HG03095 (cell line): ENCODE data around the gene RNF151.
"Not testable (repeated sequence)": the region's sequence is repeated elsewhere in the genome, so short reads cannot be mapped to it uniquely, and the experiment has no call there.

Source experiments
- ATAC-seq: cut with Tn5 transposase; IDR thresholded peaks from one replicate; pipeline ENCODE4 v1.9.1; 2021; ENCODE audit warnings: moderate library complexity; ENCODE audit not compliant: unreplicated experiment

Gene RNF151

GRCh38 chr16:2004795-2005517, 38.3 kb downstream of the RNF151 start:
- ATAC-seq, result no peak

GRCh38 chr16:2005646-2006045, 39.0 kb downstream of the RNF151 start:
- ATAC-seq, result no peak

DNA sequence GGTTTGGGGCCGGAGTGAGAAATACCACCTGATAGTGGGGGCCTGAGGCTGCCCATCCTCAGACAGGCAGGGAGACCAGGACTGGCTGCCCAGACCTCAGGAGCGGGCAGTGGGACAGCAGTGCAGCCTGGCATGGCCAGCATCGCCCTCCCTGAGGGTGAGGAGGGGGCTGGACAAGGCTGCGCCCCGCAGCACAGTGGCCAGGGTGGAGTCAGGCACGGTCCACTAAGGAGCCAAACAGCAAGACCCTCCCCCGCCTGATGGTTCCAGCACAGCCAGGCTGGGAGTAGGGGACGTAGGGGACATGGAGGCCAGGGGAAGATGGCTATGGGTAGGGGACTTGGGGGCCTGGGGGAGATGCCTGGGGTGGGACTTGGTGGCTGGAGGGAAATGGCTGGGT, 39.7 kb downstream of the RNF151 start:
- ATAC-seq, result no peak

DNA sequence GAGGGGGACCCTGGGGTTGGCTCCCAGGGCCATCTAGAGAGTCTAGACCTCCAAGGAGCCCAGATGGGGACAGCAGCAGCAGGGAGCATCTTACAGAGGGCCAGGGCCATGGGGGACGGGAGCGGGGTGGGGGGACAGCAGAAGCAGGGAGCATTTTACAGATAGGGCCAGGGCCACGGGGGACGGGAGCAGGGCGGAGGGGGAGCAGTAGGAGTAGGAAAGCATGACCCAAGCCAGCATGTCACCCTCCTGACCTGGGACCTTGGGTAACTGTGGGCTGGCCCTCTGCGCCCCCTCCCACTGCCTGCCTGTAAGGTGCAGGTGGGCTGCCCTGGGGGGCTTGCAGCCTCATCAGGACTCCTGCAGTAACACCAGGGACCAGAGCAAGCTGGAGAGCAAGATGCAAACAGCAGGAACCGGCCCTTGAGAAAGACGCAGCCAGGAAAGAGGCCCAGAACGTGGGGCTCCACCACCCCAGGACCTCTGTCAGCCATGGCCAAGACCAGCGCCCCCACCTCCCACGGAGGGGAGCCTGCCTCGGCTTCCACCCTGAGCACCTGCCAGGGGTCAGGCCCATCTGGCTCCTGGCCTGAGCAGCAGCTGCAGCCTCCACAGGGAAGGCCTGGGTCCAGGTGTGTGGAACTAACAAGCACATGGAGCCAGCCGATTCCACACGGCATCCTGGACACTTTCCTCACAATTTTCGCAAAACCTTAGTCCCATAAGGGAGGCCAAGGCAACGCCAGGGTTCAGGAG, 40.6 kb downstream of the RNF151 start:
- ATAC-seq, result no peak

- no peak for ATAC-seq
Measured at GRCh38 chr16:2008009-2008526, 41.4 kb downstream of the RNF151 start.

DNA sequence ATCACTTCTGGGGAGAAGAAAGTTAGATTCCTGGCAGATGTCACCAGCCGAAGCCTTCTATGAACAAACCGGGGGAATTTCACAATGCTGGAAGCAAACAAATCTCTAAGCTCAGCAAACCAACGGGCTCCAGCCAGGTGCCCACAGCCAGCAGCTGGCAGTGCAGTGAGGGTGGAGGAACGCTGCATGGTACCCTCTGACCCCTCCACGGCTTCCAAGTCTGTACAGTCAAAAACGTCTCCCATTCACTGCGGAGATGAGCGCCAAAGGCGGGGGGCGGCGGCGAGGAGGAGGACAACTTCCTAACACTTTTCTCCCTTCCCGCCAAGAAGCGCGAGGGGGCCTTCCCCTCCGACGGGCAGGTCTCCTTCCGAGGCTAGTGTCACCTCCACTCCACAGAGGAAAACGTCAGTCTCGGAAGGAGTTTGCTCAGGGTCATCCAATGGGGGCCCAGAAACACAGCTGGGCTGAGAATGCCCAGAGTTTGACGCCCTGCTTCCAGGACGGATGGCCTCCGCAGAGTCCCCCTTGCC, 42.0 kb downstream of the RNF151 start:
- ATAC-seq, result no peak

DNA sequence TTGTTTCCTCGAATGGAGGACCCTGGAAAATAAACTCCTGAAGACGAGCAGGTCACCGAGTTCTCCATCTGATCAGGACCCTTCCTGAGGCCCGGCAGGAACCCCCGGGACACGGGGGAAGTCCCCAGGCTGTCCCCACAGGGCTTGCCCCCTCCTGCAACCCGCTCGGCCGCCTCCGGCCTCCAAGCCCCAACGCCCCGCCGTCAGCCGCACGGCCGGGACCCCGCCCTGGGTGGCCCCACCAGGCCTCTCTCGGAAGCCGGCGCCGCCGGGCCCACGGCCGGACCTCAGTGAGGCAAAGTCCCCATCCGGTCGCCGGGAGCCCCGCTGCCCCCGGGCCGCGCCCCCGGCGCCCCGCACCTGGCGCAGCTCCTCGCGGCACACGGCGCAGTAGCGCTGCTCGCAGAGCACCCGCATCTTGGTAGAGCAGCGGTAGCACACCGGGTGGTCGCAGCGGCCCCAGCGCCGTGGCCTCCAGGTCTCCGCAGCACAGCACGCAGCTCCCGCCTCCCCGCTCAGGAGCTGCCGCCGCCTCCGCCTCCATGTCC, 42.6 kb downstream of the RNF151 start:
- ATAC-seq, result peak; percentile 29

DNA sequence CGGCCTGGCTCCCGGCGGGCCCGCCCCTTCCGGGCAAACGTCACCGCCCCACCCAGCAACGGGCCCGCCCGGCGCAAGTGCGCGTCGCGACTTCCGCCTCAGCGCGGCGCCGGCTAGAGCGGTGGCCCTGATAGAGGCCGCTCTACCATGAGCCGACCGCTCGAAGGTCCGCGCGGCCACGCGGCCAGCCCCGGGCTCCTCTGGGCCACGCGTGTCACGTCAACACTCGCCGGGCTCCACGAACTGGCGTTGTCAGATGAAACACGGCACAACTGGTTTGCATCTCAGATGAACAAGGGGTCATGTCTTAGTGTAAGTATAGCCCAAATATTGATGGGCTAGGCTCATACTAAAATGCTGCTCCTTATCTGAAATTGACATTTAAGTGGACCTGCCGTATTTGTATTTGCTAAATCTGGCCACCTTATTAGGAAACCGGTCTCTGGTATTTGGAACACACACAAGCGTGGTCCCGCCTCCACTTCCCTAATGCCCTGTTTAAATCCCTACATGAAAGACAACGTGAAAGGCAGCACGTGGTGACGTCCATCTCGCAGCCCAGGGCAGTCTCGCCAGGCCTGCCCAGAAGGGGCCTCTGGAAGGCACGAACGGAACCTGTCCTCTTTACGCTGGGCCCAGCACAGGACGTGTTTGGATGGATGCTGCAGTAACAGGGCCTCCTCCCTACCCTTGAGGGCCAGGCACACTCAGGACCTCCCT, 43.3 kb downstream of the RNF151 start, which contains the start of gene ZNF598:
Gene ZNF598 (minus strand): TSS at position 31 of the 720 bp plus-strand sequence.
- peak; percentile 72 for ATAC-seq

GRCh38 chr16:2011726-2012125, 45.1 kb downstream of the RNF151 start:
- ATAC-seq, result not testable (repeated sequence)

- ATAC-seq, result no peak
Measured at GRCh38 chr16:2013527-2013926, 46.9 kb downstream of the RNF151 start.

DNA sequence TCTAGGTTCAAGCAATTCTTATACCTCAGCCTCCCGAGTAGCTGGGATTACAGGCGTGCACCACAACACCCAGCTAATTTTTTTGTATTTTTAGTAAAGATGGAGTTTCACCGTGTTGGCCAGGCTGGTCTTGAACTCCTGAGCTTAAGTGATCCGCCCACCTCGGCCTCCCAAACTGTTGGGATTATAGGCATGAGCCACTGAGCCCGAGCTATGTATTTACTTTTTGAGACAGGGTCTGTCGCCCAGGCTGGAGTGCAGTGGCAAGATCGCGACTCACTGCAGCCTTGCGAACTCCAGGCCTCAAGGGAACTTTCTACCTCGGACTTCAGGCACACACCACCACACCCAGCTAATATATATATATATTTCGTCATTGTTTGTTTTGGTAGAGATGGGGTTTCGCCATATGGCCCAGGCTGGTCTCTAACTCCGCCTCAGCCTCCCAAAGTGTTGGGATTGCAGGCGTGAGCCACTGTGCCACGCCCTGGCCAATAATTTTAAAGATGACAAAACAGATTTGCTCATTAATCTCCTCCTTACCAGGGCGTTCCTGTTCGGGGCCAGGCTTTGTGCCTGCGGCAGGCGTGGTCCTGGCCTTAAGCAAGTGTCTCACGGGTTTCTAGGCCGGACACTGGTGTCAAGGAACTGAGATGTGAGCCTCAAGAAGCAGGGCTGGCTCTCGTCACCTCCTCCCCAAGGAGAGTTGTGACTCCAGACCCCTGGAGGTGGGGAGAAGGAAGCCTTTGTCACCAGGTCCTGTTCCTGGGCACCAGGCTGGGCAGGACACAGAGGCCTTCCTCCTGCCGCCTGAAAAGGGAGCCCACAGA, 48.7 kb downstream of the RNF151 start:
- no peak for ATAC-seq

DNA sequence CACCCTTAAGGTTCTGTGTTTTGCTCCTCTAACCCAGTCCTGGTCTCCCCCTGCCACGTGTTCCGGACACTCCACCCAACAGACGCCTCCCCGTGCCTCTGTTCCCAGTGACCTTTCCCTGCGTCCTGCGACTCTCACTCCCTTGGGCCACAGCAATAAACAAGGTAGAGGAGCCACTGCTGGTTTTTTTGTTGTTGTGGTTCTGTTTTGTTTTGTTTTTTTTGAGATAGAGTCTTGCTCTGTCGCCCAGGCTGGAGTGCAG, 49.2 kb downstream of the RNF151 start:
- no peak for ATAC-seq

DNA sequence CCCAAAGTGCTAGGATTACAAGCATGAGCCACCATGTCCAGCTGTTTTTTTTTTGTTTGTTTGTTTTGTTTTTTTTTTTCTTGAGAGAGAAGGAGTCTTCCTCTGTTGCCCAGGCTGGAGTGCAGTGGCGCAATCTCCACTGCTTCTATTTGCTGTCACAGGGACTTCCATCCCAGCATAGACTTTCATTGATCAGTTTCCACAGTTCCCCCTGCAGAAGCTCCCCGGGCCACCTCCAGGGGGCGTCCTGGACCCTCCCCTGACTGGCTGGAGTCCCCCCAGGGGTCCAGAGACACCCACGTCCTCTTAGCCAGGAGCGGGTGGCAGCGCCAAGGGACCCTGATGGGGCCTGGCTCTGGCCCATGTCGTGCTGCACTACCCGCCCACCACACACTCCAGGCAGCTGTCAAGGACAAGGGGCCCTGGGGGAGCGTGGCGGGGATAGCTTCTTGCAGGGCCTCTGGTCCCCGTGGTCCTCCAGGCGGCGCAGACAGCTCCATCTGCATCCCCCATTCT, 49.8 kb downstream of the RNF151 start:
- ATAC-seq, result no peak
